Astrocyte (in vitro differentiated cells and primary cell): ENCODE measurements around the gene EXTL2. TPM values are rescaled to one million over a fixed set of nuclear protein-coding genes. Genes with fewer than 3 reads are reported as not detected.

Experiments used
- DNase-seq: peaks from one replicate; pipeline ENCODE4 v3.0.0-alpha.2; 2010; ENCODE audit warnings: low read depth
- FAIRE-seq: peaks from 2 replicates; lab custom pipeline; 2011; peaks lifted over from hg19 to GRCh38; lab: Jason Lieb, UNC
- H2AFZ ChIP-seq: 2 replicates; pipeline ENCODE4 v1.6.0; 2012; ENCODE audit warnings: low read depth, low read length, inconsistent platforms
- H3K27ac ChIP-seq: 2 replicates; pipeline ENCODE4 v1.5.1; 2011; ENCODE audit warnings: low read depth, low read length, inconsistent platforms
- H3K27me3 ChIP-seq: 2 replicates; pipeline ENCODE4 v1.6.0; 2011; ENCODE audit warnings: low read length, inconsistent platforms; ENCODE audit not compliant: insufficient read depth
- H3K36me3 ChIP-seq: 2 replicates; pipeline ENCODE4 v1.5.1; 2011; ENCODE audit warnings: low read length, inconsistent platforms; ENCODE audit not compliant: insufficient read depth
- H3K4me1 ChIP-seq: 2 replicates; pipeline ENCODE4 v1.5.1; 2011; ENCODE audit warnings: low read length, inconsistent platforms; ENCODE audit not compliant: insufficient read depth
- H3K4me2 ChIP-seq: 2 replicates; pipeline ENCODE4 v1.6.0; 2012; ENCODE audit warnings: low read length, inconsistent platforms
- H3K4me3 ChIP-seq: 2 replicates; pipeline ENCODE4 v1.5.1; 2011; ENCODE audit warnings: low read depth, mild to moderate bottlenecking, low read length, inconsistent platforms; ENCODE audit not compliant: insufficient read depth
- H3K79me2 ChIP-seq: 2 replicates; pipeline ENCODE4 v1.6.0; 2012; ENCODE audit warnings: mild to moderate bottlenecking, low read length, inconsistent platforms; ENCODE audit not compliant: insufficient read depth
- H3K9ac ChIP-seq: 2 replicates; pipeline ENCODE4 v1.6.0; 2012; ENCODE audit warnings: mild to moderate bottlenecking, low read length, inconsistent platforms
- H3K9me3 ChIP-seq: 2 replicates; pipeline ENCODE4 v1.5.1; 2012; ENCODE audit warnings: low read depth, mild to moderate bottlenecking, low read length, inconsistent platforms; ENCODE audit not compliant: insufficient read depth
- H4K20me1 ChIP-seq: 2 replicates; pipeline ENCODE4 v1.6.0; 2012; ENCODE audit warnings: low read length, inconsistent platforms; ENCODE audit not compliant: insufficient read depth
- H3K27ac Mint-ChIP-seq: one replicate; pipeline ENCODE4 v1.8.0; 2021; ENCODE audit warnings: mild to moderate bottlenecking, mixed read lengths; ENCODE audit not compliant: unreplicated experiment
- H3K27me3 Mint-ChIP-seq: one replicate; pipeline ENCODE4 v1.8.0; 2021; ENCODE audit warnings: low read depth, mixed read lengths; ENCODE audit not compliant: unreplicated experiment
- H3K36me3 Mint-ChIP-seq: one replicate; pipeline ENCODE4 v1.8.0; 2021; ENCODE audit warnings: low read depth, mixed read lengths; ENCODE audit not compliant: unreplicated experiment
- H3K4me1 Mint-ChIP-seq: one replicate; pipeline ENCODE4 v1.8.0; 2021; ENCODE audit warnings: low read depth, mixed read lengths; ENCODE audit not compliant: unreplicated experiment
- H3K4me3 Mint-ChIP-seq: one replicate; pipeline ENCODE4 v1.8.0; 2021; ENCODE audit warnings: mild to moderate bottlenecking, moderate library complexity, mixed read lengths; ENCODE audit not compliant: unreplicated experiment
- H3K9me3 Mint-ChIP-seq: one replicate; pipeline ENCODE4 v1.8.0; 2021; ENCODE audit warnings: mild to moderate bottlenecking, mixed read lengths; ENCODE audit not compliant: unreplicated experiment
- EZH2 ChIP-seq: IDR thresholded peaks from 2 replicates; pipeline ENCODE4 v1.6.1; 2012; ENCODE audit warnings: mild to moderate bottlenecking, low read length, inconsistent platforms; ENCODE audit not compliant: insufficient read depth
- total RNA-seq: library from RNA; stranded (reverse); gene quantifications from 2 replicates; pipeline ENCODE4 v1.2.1, GENCODE V29; 2021
- TF ChIP-seq, protein P1 (sequence below): IDR thresholded peaks from 2 replicates; pipeline ENCODE4 v1.5.1; 2011; ENCODE audit warnings: low read depth, mild to moderate bottlenecking, inconsistent platforms, low read length, moderate library complexity; ENCODE audit not compliant: insufficient read depth

The EXTL2 gene
- total RNA-seq, 1 donor from 2014 or later = 36.2 TPM

DNA sequence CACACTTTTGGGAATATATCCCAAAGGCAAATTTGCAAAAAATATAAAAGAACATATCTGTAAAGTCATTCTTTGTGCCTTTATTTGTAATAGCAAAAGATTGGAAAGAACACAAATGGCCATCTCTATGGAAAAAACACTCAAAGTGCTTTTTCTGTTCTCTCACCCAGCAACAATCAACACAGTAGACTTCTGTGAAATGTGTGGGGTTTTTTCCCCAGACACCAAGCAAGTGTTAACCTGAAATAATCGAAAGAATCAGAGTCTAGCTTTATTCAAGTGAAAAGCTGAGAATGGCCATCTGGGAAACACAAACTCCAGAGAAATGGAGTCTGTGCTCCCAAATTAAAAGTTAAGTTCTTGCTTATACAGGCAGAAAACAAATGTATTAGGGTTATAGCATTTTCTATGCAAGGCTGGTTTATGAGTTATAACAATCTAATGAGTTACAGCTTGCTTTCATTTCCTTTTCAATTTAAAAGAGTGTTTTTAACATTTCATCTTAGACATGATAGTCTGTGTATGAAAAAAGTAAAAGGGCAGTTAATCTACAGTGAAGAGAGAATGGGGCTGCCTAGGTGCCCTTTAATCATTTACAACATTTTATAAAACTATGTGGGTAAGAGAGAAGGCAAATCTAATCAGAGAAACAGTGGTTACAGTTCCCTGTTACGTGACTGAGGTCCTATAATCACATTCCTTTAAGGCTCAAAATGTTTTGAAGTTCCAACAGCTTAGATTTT, 47.8 kb upstream of the EXTL2 start:
- H3K27ac ChIP-seq = no peak overlapping the region
- no peak overlapping the region for H3K9ac ChIP-seq
- no peaks in the 10 kb centered on the region for H3K27me3 ChIP-seq
- H3K4me3 Mint-ChIP-seq = no peak overlapping the region
- peaks cover 4% of the 10 kb centered on the region for H3K79me2 ChIP-seq
- H3K4me3 ChIP-seq = no peak overlapping the region
- peaks cover 22% of the 10 kb centered on the region for H3K36me3 ChIP-seq
- FAIRE-seq (no peak), DNase-seq (no peak)
- H3K36me3 Mint-ChIP-seq = peaks cover 27% of the 10 kb centered on the region
- H3K9me3 Mint-ChIP-seq = no peaks in the 10 kb centered on the region
- TF ChIP-seq, protein P1, sequence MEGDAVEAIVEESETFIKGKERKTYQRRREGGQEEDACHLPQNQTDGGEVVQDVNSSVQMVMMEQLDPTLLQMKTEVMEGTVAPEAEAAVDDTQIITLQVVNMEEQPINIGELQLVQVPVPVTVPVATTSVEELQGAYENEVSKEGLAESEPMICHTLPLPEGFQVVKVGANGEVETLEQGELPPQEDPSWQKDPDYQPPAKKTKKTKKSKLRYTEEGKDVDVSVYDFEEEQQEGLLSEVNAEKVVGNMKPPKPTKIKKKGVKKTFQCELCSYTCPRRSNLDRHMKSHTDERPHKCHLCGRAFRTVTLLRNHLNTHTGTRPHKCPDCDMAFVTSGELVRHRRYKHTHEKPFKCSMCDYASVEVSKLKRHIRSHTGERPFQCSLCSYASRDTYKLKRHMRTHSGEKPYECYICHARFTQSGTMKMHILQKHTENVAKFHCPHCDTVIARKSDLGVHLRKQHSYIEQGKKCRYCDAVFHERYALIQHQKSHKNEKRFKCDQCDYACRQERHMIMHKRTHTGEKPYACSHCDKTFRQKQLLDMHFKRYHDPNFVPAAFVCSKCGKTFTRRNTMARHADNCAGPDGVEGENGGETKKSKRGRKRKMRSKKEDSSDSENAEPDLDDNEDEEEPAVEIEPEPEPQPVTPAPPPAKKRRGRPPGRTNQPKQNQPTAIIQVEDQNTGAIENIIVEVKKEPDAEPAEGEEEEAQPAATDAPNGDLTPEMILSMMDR = no peak
- no peaks in the 10 kb centered on the region for H3K4me1 ChIP-seq
- no peak overlapping the region for H3K27ac Mint-ChIP-seq
- no peaks in the 10 kb centered on the region for H3K27me3 Mint-ChIP-seq
- H3K9me3 ChIP-seq = no peaks in the 10 kb centered on the region
- H2AFZ ChIP-seq = no peak overlapping the region
- H3K4me2 ChIP-seq = no peak overlapping the region
- H3K4me1 Mint-ChIP-seq = no peaks in the 10 kb centered on the region
- peaks cover 7% of the 10 kb centered on the region for H4K20me1 ChIP-seq

DNA sequence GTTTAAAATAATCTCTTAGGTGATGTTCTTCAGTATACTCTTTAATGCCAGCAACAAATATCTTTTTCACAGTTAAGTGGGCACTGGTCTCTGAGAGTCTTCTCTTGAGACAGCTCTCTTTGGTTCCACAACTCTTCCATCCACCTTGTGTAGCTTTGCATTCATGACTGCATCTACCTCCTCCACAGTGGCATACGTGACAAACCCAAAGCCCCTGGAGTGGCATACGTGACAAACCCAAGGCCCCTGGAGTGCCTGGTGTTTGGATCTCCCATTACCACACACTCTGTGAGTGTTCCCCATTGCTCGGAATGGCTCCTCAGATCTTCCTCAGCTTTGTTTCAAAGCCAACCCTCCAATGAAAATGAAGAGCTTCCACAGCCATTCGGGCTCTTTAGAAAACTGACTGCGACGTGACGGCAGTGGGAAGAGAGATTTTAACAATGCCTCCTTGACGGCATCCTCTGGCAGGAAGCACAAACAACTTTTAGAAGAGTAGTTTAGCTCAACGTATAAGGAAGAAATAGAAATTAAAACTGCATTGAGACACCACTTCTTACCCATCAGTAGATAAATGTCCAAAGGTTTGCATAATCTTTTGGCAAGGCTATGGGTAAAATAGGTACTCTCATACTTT, 47.1 kb upstream of the EXTL2 start:
- H3K9ac ChIP-seq = no peak overlapping the region
- H3K27ac Mint-ChIP-seq = no peak overlapping the region
- FAIRE-seq = no peak

More for the DNA sequence above, 47.1 kb upstream of the EXTL2 start:
- H3K4me3 ChIP-seq = no peak overlapping the region
- Mint-ChIP-seq H3K36me3 (peaks cover 26% of the 10 kb centered on the region), H3K4me3 (no peak overlapping the region), H3K4me1 (no peaks in the 10 kb centered on the region), H3K27me3 (no peaks in the 10 kb centered on the region), H3K9me3 (no peaks in the 10 kb centered on the region)
- H3K27me3 ChIP-seq = no peaks in the 10 kb centered on the region
- H3K79me2 ChIP-seq = no peaks in the 10 kb centered on the region
- no peak overlapping the region for H3K4me2 ChIP-seq
- H4K20me1 ChIP-seq = peaks cover 7% of the 10 kb centered on the region
- no peaks in the 10 kb centered on the region for H3K4me1 ChIP-seq
- H3K9me3 ChIP-seq = no peaks in the 10 kb centered on the region
- no peak for TF ChIP-seq EZH2
- TF ChIP-seq, protein P1 = no peak
- peaks cover 27% of the 10 kb centered on the region for H3K36me3 ChIP-seq
- DNase-seq = no peak
- no peak overlapping the region for H3K27ac ChIP-seq
- H2AFZ ChIP-seq = no peak overlapping the region
